Activated CD4-positive, alpha-beta T cell treated with anti-CD3 and anti-CD28 coated beads for 4 hours (primary cell): ENCODE measurements around the gene TEC.
"Not testable (repeated sequence)": the region's sequence is repeated elsewhere in the genome, so short reads cannot be mapped to it uniquely, and the experiment has no call there.

ENCODE experiments used
- DNase-seq, 2 donors: peaks; one replicate each; pipeline ENCODE4 v3.0.0-alpha.2; 2020

TEC gene

DNA sequence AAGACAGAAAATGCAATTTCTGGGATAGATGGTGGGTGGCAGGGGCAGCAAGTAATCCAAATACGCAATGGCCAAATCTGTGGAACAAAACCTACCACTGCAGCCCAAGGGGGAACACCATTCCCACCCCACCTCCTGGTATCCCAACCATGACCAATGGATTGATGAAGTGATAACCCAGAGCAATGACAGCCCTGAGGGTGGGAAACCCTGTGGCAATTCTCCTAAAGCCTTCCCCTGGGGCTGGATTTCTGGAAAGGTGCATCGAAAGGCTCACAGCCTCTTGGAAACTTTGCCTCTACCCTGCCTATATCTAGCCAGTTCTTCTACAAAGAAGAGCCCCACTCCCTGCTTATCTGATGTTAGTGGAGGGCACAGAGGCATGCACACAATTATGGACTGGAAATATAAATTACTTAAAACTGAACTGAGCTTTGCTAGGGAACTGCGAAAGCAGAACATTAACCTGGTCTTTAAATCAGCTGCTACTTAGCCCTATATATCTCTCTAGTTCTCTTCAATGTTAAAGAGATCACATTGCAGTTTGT is 75.6 kb downstream of the TEC start:
- no peak for DNase-seq

DNA sequence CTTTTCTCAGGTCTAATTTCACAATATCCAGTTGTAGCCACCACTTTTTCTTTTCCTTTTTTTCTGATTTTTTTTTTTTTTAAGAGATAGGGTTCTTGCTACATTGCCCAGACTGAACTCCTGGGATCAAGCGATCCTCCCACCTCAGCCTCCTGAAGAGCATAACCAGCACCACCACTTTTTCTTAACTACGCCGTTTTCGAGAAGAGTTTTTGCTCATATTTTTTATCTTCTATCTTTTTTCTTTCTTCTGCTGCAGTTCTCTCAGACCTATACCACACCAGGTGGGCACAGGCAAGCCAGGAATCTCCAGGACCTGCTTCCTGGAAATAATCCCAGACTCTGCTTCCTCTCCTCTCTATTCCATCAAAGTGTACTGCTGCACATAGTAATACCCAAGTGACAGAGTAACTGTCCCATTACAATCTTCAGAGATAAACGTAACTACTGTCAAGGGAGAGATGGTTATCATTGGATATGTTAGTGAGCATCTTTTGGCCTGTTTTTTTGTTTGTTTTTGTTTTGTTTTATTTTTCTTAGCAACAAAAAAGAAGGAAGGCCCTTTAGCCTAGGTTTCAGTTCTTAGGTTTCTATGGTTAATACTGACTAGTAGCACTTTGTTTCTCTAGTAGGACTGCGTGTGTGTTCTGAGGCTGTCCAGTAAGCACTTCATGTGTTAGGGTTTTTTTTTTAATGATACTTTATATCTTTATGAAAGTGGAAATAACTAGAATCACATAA is 76.4 kb downstream of the TEC start:
- DNase-seq = no peak

DNA sequence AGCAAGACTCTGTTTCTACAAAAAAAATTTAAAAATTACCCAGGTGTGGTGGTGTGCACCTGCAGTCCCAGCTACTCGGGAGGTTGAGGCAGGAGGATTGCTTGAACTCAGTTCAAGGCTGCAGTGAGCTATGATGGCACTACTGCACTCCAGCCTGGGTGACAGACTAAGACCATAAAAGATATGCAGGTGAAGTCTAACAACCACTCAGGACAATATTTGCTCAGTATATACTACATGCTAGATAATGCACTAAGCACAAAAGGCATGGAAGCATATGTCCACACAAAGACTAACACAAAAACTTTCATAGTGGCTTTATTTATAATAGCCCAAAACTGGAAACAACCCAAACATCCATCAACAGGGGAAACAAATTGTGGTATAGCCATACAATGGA is 77.9 kb downstream of the TEC start:
- no peak for DNase-seq

DNA sequence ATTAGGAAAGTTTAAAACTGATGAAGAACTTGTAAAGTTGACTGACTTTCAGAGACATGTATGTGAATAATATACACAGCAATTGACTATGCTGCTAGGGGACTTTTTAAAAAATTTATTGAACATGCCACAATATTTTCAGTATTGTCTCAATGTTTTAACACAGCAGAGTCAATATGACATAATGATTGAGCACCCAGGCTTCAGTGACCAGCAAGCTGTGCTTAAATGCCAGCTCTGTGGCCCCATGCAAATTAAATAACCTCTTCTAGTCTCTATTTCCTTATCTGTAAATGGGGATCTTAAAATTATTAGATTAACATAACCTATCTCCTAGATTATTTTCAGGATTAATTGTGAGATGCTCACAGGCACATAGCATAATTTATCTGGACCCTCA is 78.8 kb downstream of the TEC start:
- DNase-seq = no peak

GRCh38 chr4:48189731-48190130 is 79.9 kb downstream of the TEC start:
- no peak for DNase-seq

DNA sequence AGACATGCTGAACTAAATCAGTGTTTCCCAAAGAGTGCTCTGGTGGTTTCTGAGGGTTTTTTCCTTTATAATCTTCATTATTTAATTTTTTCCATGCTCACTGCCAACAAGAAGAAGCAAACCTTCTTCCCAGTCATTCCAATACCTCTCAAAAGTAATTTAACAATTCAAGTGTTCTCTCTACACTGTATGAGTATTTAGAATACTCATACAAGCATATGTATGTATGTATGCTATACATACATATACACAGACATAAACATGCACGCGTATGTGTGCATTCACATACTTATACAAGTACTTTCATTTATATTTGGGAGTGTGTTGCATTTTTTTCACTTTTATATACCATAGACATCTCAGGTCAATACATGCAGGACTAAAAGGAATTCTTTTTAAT is 81.2 kb downstream of the TEC start:
- no peak for DNase-seq

DNA sequence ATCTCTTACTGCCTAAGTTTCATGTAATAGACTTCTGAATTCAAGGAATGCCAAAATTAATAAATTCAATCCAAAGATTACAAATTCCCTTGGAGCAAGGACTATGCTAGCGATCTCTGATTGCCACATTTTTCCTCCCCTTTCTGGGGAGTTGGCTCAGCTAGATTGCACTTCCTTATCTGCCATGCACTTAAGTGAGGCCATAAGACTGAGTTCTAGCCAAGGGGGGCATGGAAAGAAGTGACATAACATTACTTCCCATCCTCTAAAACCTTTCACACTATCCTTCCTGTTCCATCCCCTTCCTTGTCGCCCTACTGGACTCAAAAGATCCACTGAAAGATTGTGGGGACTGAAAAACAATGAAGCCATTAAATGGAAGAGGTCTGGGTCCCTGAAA is 81.8 kb downstream of the TEC start:
- DNase-seq = no peak

DNA sequence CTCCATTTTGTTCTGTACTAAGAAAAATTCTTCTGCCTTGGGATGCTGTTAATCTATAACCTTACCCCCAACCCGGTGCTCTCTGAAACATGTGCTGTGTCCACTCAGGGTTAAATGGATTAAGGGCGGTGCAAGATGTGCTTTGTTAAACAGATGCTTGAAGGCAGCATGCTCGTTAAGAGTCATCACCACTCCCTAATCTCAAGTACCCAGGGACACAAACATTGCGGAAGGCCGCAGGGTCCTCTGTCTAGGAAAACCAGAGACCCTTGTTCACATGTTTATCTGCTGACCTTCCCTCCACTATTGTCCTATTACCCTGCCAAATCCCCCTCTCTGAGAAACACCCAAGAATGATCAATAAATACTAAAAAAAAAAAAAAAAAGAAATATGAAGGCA is 82.6 kb downstream of the TEC start:
- DNase-seq = not testable (repeated sequence)

DNA sequence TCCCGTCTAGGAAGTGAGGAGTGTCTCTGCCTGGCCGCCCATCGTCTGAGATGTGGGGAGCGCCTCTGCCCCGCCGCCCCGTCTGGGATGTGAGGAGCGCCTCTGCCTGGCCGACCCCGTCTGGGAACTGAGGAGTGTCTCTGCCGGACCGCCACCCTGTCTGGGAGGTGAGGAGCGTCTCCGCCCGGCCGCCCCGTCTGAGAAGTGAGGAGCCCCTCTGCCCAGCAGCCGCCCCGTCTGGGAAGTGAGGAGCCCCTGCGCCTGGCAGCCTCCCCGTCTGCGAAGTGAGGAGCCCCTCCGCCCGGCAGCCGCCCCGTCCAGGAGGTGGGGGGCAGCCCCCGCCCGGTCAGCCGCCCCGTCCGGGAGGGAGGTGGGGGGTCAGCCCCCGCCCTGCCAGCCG is 83.2 kb downstream of the TEC start:
- not testable (repeated sequence) for DNase-seq

GRCh38 chr4:48184882-48185281 is 84.8 kb downstream of the TEC start:
- no peak for DNase-seq

GRCh38 chr4:48180234-48180633 is 89.4 kb downstream of the TEC start:
- DNase-seq = no peak

GRCh38 chr4:48178931-48179330 is 90.7 kb downstream of the TEC start:
- no peak for DNase-seq

DNA sequence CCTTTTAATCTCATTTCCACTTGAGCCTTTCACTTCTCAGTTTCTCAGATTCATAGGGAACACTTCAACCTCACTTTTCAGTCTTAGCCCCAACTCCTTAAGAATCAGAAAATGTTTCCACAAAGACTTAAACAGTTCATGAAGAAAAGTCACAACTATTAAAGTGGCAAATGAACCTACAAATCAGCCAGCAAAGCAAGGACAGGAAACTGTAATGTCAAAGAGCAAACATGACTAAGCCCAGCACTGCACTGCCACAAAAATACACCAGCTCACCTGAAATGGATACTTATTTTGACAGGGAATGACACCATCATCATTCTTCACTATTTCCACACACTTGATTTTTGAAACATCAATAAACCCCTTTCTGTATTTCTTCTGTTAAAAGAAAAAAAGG is 93.8 kb downstream of the TEC start:
- DNase-seq = no peak

DNA sequence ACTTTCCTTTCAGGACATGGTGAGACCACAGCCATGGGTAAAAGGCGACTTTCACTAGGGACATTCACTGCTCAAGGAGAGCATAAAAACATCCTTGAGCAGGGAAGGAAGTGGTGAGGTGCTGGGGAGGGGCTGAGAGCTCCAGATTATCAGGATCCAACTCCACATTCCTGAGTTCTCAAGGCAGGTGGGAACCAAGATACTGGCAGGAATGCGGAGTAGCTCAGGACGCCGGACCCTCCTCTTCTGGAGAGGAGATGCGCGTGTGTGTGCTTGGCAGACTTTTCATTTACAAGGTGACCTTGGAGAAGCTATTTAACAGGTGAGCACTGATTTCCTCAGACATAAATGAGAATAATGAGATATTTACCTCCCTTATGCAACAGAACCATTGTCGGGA is 94.3 kb downstream of the TEC start:
- no peak for DNase-seq

- no peak for DNase-seq
Observed at GRCh38 chr4:48173056-48173991, 96.3 kb downstream of the TEC start.

DNA sequence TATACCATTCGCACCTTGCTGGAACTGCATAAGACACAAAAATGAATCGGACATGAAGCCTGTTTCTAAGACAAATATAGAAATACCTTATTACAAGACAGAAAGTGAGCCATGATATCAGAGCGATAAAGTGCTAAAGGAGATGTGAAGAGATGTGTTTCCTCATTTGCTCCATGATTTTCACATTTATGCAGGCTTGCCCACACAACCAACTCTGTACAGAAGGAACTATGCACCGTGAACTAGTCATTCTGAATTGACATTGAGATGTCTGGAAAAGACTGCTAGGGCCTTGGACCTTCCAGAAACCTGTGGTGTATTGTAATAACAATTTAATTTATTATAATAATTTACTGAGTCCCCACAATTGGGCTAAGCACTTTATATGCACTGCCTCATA is 97.0 kb downstream of the TEC start:
- DNase-seq = no peak

- DNase-seq = no peak
Observed at GRCh38 chr4:48169636-48170035, 100.0 kb downstream of the TEC start.

DNA sequence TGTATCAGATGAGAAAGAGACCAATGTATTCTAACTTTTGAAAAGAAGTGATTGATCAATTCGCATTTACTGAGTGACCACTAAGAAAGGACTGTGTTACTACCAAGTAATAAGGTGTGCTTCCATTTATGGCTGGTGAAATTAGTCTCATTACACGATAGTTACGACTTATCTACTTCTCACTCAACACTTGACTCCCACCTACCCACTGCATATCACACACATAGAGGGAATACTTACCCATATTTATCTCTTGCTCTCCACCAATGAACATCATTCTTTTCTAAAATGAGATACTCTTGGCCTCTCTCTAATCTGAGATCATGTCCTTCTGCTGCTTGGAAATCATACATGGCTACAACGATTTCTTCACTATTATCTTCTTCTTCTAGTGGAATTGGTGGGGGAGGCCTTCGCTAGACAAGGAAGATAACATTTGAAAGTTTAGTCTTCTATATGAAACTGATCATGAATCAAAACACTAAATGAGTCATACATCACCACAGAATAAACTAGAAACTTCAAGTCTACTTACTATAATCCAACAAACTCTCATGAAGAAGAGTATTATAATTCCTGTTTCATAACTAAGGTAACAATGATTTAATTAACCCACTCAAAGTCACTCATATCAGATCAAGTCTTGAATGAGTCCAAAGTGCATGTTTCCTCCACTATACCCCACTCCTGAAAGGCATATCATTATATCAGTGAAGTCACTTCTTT is 101.9 kb downstream of the TEC start:
- no peak for DNase-seq

- DNase-seq = not testable (repeated sequence)
Observed at GRCh38 chr4:48164561-48164960, 105.1 kb downstream of the TEC start.

GRCh38 chr4:48163746-48164145 is 105.9 kb downstream of the TEC start:
- DNase-seq = no peak

GRCh38 chr4:48162162-48162561 is 107.5 kb downstream of the TEC start:
- no peak for DNase-seq

DNA sequence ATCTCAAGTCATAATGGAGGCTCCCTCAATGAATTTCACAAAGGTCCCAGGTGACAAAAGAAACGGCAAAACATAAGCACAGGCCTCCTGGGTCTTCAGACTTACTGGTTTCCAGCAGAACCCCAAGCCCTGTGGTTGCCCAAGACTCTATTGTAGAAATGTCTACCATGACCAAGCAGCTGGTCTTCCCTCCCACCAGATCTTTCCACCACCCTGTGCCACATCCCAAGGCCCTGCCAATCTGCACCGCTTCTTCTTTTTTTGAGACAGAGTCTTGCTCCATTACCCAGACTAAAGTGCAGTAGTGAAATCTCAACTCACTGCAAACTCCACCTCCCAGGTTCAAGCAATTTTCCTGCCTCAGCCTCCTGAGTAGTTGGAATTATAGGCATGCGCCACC is 112.4 kb downstream of the TEC start:
- no peak for DNase-seq

DNA sequence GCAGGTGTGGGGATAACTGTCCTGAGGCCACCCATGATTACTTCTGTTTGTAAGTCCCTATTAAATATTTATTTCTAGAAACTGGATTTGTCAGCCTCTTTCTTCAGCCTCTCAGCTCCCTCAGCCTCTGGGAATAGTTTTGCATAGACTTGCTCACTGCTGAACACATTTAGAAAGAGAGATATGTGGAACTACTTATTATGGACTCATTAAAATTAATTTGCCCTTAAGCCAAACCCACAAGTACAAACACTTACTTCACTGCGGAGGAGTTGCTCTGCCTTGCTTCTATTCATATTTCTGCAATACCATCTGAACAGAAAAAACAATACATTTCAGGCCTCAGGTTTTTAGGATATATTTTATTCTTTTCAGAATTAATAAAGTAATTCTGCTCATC is 113.2 kb downstream of the TEC start:
- no peak for DNase-seq
